WTC11 (cell line): ENCODE results near the gene GOLPH3. TPM values are rescaled to one million over a fixed set of nuclear protein-coding genes. Genes with fewer than 3 reads are reported as not detected.

ENCODE experiments used
- ATAC-seq: fragments of 200-7000 bp; cut with Tn5 transposase; 2 replicates; pipeline ENCODE4 v1.10.0; 2021; ENCODE audit warnings: mild to moderate bottlenecking, moderate library complexity
- CTCF ChIA-PET: fragments of 300-600 bp; sonication (Branson Sonifier 250); formaldehyde crosslinking; loops from one replicate; lab custom pipeline; 2021; ENCODE audit warnings: antibody characterized with exemption; lab: Charles Lee
- POLR2A ChIA-PET: fragments of 350-600 bp; sonication (Branson Sonifier 250); formaldehyde crosslinking; loops from one replicate; lab custom pipeline; 2021; ENCODE audit warnings: antibody characterized with exemption; lab: Charles Lee
- DNase-seq: peaks from one replicate; pipeline ENCODE4 v3.0.0; 2021; ENCODE audit warnings: low spot score
- H3K27ac Mint-ChIP-seq: 2 replicates; pipeline ENCODE4 v1.8.0; 2021; ENCODE audit warnings: mixed read lengths
- H3K27me3 Mint-ChIP-seq: 2 replicates; pipeline ENCODE4 v1.8.0; 2021; ENCODE audit warnings: low read depth, mild to moderate bottlenecking, moderate library complexity, mixed read lengths
- H3K36me3 Mint-ChIP-seq: 2 replicates; pipeline ENCODE4 v1.8.0; 2021; ENCODE audit warnings: mixed read lengths
- H3K4me1 Mint-ChIP-seq: 2 replicates; pipeline ENCODE4 v1.8.0; 2022; ENCODE audit warnings: mixed read lengths
- H3K4me3 Mint-ChIP-seq: 2 replicates; pipeline ENCODE4 v1.8.0; 2021; ENCODE audit warnings: mild to moderate bottlenecking, moderate library complexity, mixed read lengths
- H3K9me3 Mint-ChIP-seq: 2 replicates; pipeline ENCODE4 v1.8.0; 2021; ENCODE audit warnings: mixed read lengths
- ELF4 ChIP-seq: sonication (generic); formaldehyde crosslinking; IDR thresholded peaks from 2 replicates; pipeline ENCODE4 v1.8.1; 2022; ENCODE audit warnings: low read depth, mild to moderate bottlenecking, moderate library complexity, missing genetic modification reagents
- FOXK1 ChIP-seq: sonication (generic); formaldehyde crosslinking; IDR thresholded peaks from 2 replicates; pipeline ENCODE4 v1.8.0; 2022; ENCODE audit warnings: mild to moderate bottlenecking, moderate library complexity, missing genetic modification reagents
- GTF2I ChIP-seq: fragments of 250-450 bp; sonication (Bioruptor Pico); conservative IDR thresholded peaks from 2 replicates; pipeline ENCODE4 v1.4.0; 2021; ENCODE audit warnings: mild to moderate bottlenecking
- JAZF1 ChIP-seq: fragments of 250-450 bp; sonication (Bioruptor Pico); IDR thresholded peaks from 2 replicates; pipeline ENCODE4 v1.9.0; 2021; ENCODE audit warnings: moderate library complexity, mild to moderate bottlenecking, inconsistent platforms
- KAT7 ChIP-seq: sonication (generic); formaldehyde crosslinking; IDR thresholded peaks from 2 replicates; pipeline ENCODE4 v1.8.1; 2023; ENCODE audit warnings: missing genetic modification reagents, mild to moderate bottlenecking, borderline replicate concordance
- MAX ChIP-seq: sonication (generic); formaldehyde crosslinking; IDR thresholded peaks from 2 replicates; pipeline ENCODE4 v1.8.0; 2022; ENCODE audit warnings: mild to moderate bottlenecking, missing genetic modification reagents
- NFATC4 ChIP-seq: fragments of 250-450 bp; sonication (Bioruptor Pico); IDR thresholded peaks from 2 replicates; pipeline ENCODE4 v1.9.0; 2021; ENCODE audit warnings: mild to moderate bottlenecking
- NFE2L1 ChIP-seq: sonication (generic); formaldehyde crosslinking; IDR thresholded peaks from 2 replicates; pipeline ENCODE4 v1.8.1; 2023; ENCODE audit warnings: missing genetic modification reagents
- NR2C2 ChIP-seq: sonication (generic); formaldehyde crosslinking; IDR thresholded peaks from 2 replicates; pipeline ENCODE4 v1.8.0; 2022; ENCODE audit warnings: mild to moderate bottlenecking, missing genetic modification reagents
- NR3C1 ChIP-seq: sonication (generic); formaldehyde crosslinking; conservative IDR thresholded peaks from 2 replicates; pipeline ENCODE4 v1.8.1; 2023; ENCODE audit warnings: low read depth, mild to moderate bottlenecking, missing genetic modification reagents
- SMAD3 ChIP-seq: sonication (generic); formaldehyde crosslinking; IDR thresholded peaks from 2 replicates; pipeline ENCODE4 v1.8.0; 2022; ENCODE audit warnings: missing genetic modification reagents, mild to moderate bottlenecking, borderline replicate concordance
- TCF7 ChIP-seq: sonication (generic); formaldehyde crosslinking; IDR thresholded peaks from 2 replicates; pipeline ENCODE4 v1.8.0; 2022; ENCODE audit warnings: mild to moderate bottlenecking, low read depth, missing genetic modification reagents, moderate library complexity
- USF2 ChIP-seq: sonication (generic); formaldehyde crosslinking; IDR thresholded peaks from 2 replicates; pipeline ENCODE4 v1.8.1; 2023; ENCODE audit warnings: mild to moderate bottlenecking, missing genetic modification reagents, moderate library complexity
- ZNF121 ChIP-seq: sonication (generic); formaldehyde crosslinking; IDR thresholded peaks from 2 replicates; pipeline ENCODE4 v1.8.0; 2023; ENCODE audit warnings: missing genetic modification reagents
- ZNF232 ChIP-seq: sonication (generic); formaldehyde crosslinking; IDR thresholded peaks from 2 replicates; pipeline ENCODE4 v1.8.0; 2022; ENCODE audit warnings: mild to moderate bottlenecking, missing genetic modification reagents
- ZNF416 ChIP-seq: fragments of 250-450 bp; sonication (Bioruptor Pico); IDR thresholded peaks from 2 replicates; pipeline ENCODE4 v1.9.0; 2021; ENCODE audit warnings: mild to moderate bottlenecking, inconsistent platforms
- ZNF423 ChIP-seq: fragments of 250-450 bp; sonication (Bioruptor Pico); IDR thresholded peaks from 2 replicates; pipeline ENCODE4 v2.1.2; 2022; ENCODE audit warnings: mild to moderate bottlenecking, moderate library complexity
- total RNA-seq: library from RNA; stranded (reverse); gene quantifications from 3 replicates; pipeline ENCODE4 v1.2.3, GENCODE V29; 2021
- TF ChIP-seq, protein P1 (sequence below): sonication (generic); formaldehyde crosslinking; IDR thresholded peaks from 2 replicates; pipeline ENCODE4 v1.8.0; 2023; ENCODE audit warnings: mild to moderate bottlenecking, missing genetic modification reagents
- TF ChIP-seq, protein P2 (sequence below): sonication (generic); formaldehyde crosslinking; IDR thresholded peaks from 2 replicates; pipeline ENCODE4 v1.8.0; 2022; ENCODE audit warnings: mild to moderate bottlenecking, missing genetic modification reagents
- TF ChIP-seq, protein P3 (sequence below): sonication (generic); formaldehyde crosslinking; IDR thresholded peaks from 2 replicates; pipeline ENCODE4 v1.8.1; 2023; ENCODE audit warnings: mild to moderate bottlenecking, missing genetic modification reagents, moderate library complexity
- TF ChIP-seq, protein P4 (sequence below): sonication (generic); formaldehyde crosslinking; conservative IDR thresholded peaks from 2 replicates; pipeline ENCODE4 v1.8.1; 2022; ENCODE audit warnings: mild to moderate bottlenecking, missing genetic modification reagents
- TF ChIP-seq, protein P5 (sequence below): sonication (generic); formaldehyde crosslinking; IDR thresholded peaks from 2 replicates; pipeline ENCODE4 v1.8.1; 2022; ENCODE audit warnings: missing genetic modification reagents, borderline replicate concordance
- TF ChIP-seq, protein P6 (sequence below): fragments of 250-450 bp; sonication (Bioruptor Pico); IDR thresholded peaks from 2 replicates; pipeline ENCODE4 v1.9.0; 2021; ENCODE audit warnings: mild to moderate bottlenecking, borderline replicate concordance
- TF ChIP-seq, protein P7 (sequence below): sonication (generic); formaldehyde crosslinking; IDR thresholded peaks from 2 replicates; pipeline ENCODE4 v1.8.1; 2023; ENCODE audit warnings: mild to moderate bottlenecking, missing genetic modification reagents

Gene GOLPH3
- total RNA-seq, 1 experiment from 2014 or later, result 101 TPM

DNA sequence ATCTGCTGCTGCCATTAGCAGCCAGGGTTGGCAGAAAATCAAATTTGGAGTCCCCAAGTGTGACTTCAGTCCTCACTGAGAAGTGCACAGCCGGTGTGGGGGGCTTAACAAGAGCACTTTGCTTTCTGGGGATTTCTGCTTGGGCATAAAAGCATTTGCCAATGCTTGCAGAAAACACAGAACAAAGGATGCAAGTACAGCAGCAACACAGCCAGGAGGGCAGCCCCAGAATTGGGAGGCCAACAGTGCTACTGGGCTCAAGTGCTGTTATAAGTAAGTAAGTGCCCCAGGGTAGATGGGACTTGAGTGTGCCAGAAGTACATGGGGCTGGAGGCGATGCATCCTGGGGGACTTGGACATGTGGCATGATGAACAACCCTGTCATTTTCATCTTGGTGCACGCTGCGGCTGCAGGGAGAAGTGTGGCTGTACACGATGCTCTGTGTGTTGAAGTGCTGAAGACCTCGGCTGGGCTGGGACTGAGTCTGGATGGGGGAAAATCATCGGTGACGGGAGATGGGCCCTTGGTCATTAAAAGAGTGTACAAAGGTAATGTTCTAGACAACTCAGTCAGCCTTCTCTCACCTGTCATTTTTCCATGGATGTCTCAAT lies 73.3 kb downstream of the GOLPH3 start (continued):
- no peak for TF ChIP-seq ELF4 (CRISPR knock-in tag)
- TF ChIP-seq ZNF121, result no peak
- TF ChIP-seq, protein P1, sequence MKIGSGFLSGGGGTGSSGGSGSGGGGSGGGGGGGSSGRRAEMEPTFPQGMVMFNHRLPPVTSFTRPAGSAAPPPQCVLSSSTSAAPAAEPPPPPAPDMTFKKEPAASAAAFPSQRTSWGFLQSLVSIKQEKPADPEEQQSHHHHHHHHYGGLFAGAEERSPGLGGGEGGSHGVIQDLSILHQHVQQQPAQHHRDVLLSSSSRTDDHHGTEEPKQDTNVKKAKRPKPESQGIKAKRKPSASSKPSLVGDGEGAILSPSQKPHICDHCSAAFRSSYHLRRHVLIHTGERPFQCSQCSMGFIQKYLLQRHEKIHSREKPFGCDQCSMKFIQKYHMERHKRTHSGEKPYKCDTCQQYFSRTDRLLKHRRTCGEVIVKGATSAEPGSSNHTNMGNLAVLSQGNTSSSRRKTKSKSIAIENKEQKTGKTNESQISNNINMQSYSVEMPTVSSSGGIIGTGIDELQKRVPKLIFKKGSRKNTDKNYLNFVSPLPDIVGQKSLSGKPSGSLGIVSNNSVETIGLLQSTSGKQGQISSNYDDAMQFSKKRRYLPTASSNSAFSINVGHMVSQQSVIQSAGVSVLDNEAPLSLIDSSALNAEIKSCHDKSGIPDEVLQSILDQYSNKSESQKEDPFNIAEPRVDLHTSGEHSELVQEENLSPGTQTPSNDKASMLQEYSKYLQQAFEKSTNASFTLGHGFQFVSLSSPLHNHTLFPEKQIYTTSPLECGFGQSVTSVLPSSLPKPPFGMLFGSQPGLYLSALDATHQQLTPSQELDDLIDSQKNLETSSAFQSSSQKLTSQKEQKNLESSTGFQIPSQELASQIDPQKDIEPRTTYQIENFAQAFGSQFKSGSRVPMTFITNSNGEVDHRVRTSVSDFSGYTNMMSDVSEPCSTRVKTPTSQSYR (CRISPR knock-in tag), result no peak
- no peak for TF ChIP-seq GTF2I (CRISPR knock-in tag)
- no peak for TF ChIP-seq FOXK1 (CRISPR knock-in tag)
- TF ChIP-seq SMAD3, result no peak
- TF ChIP-seq USF2, result no peak
- TF ChIP-seq, protein P2, sequence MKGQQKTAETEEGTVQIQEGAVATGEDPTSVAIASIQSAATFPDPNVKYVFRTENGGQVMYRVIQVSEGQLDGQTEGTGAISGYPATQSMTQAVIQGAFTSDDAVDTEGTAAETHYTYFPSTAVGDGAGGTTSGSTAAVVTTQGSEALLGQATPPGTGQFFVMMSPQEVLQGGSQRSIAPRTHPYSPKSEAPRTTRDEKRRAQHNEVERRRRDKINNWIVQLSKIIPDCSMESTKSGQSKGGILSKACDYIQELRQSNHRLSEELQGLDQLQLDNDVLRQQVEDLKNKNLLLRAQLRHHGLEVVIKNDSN, result no peak
- no peak for TF ChIP-seq NFATC4 (CRISPR knock-in tag)
- no peak for TF ChIP-seq MAX (CRISPR knock-in tag)
- TF ChIP-seq JAZF1, result no peak
- TF ChIP-seq, protein P3, sequence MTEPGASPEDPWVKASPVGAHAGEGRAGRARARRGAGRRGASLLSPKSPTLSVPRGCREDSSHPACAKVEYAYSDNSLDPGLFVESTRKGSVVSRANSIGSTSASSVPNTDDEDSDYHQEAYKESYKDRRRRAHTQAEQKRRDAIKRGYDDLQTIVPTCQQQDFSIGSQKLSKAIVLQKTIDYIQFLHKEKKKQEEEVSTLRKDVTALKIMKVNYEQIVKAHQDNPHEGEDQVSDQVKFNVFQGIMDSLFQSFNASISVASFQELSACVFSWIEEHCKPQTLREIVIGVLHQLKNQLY (CRISPR knock-in tag), result no peak
- TF ChIP-seq TCF7, result no peak
- TF ChIP-seq ZNF423 (CRISPR knock-in tag), result no peak

DNA sequence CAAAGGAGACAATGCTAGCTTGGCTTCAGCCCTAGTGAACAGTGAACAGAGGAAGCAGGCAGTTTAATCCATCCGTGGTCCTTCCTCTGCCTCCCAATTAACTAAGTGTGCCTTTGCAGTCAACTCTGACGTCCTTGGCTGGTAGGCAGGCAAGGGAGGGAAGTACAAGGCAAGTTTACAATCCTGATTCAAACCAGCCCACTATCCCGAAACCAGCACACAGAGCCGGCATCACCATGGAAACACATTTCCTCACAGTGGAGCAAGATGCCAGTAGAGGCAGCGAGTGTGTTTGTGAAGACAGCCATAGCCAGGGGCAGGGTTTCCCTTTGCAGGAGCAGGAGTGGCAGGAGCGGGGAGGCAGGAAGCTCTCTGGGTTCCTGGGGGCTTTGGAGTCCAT lies 73.9 kb downstream of the GOLPH3 start:
- no peak for DNase-seq
- CTCF ChIA-PET, result no interaction called here
- Mint-ChIP-seq H3K27ac (no peak overlapping the region), H3K27me3 (no peaks in the 10 kb centered on the region), H3K9me3 (no peaks in the 10 kb centered on the region), H3K36me3 (peaks cover 50% of the 10 kb centered on the region), H3K4me1 (no peaks in the 10 kb centered on the region), H3K4me3 (no peak overlapping the region)
- TF ChIP-seq ELF4 (CRISPR knock-in tag) (no peak), NR2C2 (CRISPR knock-in tag) (no peak), NR3C1 (CRISPR knock-in tag) (no peak), KAT7 (no peak), ZNF232 (no peak), ZNF423 (CRISPR knock-in tag) (no peak), NFE2L1 (CRISPR knock-in tag) (no peak), ZNF416 (CRISPR knock-in tag) (no peak)
- TF ChIP-seq, protein P4, sequence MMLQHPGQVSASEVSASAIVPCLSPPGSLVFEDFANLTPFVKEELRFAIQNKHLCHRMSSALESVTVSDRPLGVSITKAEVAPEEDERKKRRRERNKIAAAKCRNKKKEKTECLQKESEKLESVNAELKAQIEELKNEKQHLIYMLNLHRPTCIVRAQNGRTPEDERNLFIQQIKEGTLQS (CRISPR knock-in tag), result no peak
- TF ChIP-seq, protein P5, sequence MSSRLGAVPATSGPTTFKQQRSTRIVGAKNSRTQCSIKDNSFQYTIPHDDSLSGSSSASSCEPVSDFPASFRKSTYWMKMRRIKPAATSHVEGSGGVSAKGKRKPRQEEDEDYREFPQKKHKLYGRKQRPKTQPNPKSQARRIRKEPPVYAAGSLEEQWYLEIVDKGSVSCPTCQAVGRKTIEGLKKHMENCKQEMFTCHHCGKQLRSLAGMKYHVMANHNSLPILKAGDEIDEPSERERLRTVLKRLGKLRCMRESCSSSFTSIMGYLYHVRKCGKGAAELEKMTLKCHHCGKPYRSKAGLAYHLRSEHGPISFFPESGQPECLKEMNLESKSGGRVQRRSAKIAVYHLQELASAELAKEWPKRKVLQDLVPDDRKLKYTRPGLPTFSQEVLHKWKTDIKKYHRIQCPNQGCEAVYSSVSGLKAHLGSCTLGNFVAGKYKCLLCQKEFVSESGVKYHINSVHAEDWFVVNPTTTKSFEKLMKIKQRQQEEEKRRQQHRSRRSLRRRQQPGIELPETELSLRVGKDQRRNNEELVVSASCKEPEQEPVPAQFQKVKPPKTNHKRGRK, result no peak
- TF ChIP-seq, protein P6, sequence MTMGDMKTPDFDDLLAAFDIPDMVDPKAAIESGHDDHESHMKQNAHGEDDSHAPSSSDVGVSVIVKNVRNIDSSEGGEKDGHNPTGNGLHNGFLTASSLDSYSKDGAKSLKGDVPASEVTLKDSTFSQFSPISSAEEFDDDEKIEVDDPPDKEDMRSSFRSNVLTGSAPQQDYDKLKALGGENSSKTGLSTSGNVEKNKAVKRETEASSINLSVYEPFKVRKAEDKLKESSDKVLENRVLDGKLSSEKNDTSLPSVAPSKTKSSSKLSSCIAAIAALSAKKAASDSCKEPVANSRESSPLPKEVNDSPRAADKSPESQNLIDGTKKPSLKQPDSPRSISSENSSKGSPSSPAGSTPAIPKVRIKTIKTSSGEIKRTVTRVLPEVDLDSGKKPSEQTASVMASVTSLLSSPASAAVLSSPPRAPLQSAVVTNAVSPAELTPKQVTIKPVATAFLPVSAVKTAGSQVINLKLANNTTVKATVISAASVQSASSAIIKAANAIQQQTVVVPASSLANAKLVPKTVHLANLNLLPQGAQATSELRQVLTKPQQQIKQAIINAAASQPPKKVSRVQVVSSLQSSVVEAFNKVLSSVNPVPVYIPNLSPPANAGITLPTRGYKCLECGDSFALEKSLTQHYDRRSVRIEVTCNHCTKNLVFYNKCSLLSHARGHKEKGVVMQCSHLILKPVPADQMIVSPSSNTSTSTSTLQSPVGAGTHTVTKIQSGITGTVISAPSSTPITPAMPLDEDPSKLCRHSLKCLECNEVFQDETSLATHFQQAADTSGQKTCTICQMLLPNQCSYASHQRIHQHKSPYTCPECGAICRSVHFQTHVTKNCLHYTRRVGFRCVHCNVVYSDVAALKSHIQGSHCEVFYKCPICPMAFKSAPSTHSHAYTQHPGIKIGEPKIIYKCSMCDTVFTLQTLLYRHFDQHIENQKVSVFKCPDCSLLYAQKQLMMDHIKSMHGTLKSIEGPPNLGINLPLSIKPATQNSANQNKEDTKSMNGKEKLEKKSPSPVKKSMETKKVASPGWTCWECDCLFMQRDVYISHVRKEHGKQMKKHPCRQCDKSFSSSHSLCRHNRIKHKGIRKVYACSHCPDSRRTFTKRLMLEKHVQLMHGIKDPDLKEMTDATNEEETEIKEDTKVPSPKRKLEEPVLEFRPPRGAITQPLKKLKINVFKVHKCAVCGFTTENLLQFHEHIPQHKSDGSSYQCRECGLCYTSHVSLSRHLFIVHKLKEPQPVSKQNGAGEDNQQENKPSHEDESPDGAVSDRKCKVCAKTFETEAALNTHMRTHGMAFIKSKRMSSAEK (CRISPR knock-in tag), result no peak
- TF ChIP-seq, protein P7, sequence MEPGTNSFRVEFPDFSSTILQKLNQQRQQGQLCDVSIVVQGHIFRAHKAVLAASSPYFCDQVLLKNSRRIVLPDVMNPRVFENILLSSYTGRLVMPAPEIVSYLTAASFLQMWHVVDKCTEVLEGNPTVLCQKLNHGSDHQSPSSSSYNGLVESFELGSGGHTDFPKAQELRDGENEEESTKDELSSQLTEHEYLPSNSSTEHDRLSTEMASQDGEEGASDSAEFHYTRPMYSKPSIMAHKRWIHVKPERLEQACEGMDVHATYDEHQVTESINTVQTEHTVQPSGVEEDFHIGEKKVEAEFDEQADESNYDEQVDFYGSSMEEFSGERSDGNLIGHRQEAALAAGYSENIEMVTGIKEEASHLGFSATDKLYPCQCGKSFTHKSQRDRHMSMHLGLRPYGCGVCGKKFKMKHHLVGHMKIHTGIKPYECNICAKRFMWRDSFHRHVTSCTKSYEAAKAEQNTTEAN, result no peak
- no peak for ATAC-seq
- POLR2A ChIA-PET, result no interaction called here
